Thyroid gland (tissue), 4 donors: Measurements from ENCODE around the gene JAKMIP3. TPM values are rescaled to one million over a fixed set of nuclear protein-coding genes. Genes with fewer than 3 reads are reported as not detected.
"Not testable (repeated sequence)": the region's sequence is repeated elsewhere in the genome, so short reads cannot be mapped to it uniquely, and the experiment has no call there.

Source experiments
- DNase-seq, 2 donors: peaks; one replicate each; pipeline ENCODE4 v3.0.0-alpha.2; 2019
- H3K27ac ChIP-seq, 3 donors: fragments of 200-600 bp; sonication (generic); 1 replicate in 2 of 3; 2 replicates in 1 of 3; pipeline ENCODE4 v1.5.1; 2016 to 2019; ENCODE audit warnings: mild to moderate bottlenecking in 1 of 3, moderate library complexity in 1 of 3
- H3K27me3 ChIP-seq: fragments of 200-600 bp; sonication (generic); one replicate; pipeline ENCODE4 v1.5.1; 2019
- H3K36me3 ChIP-seq, 2 donors: fragments of 200-600 bp; sonication (generic); one replicate each; pipeline ENCODE4 v1.5.1; 2016 to 2019
- H3K4me1 ChIP-seq, 2 donors: fragments of 200-600 bp; sonication (generic); one replicate each; pipeline ENCODE4 v1.5.1; 2017 to 2019
- H3K4me3 ChIP-seq, 3 donors: fragments of 200-600 bp; sonication (generic); replicated peaks in 1 of 3; 1 replicate in 2 of 3; 2 replicates in 1 of 3; pipeline ENCODE4 v1.5.1; 2016; ENCODE audit warnings: mild to moderate bottlenecking in 1 of 3
- H3K9me3 ChIP-seq: fragments of 200-600 bp; sonication (generic); one replicate; pipeline ENCODE4 v1.5.1; 2017
- POLR2A ChIP-seq, 2 donors: fragments of 450-650 bp; IDR thresholded peaks; one replicate each; pipeline ENCODE4 v1.6.1; 2017; ENCODE audit warnings: antibody characterized with exemption in 2 of 2, mild to moderate bottlenecking in 2 of 2, moderate library complexity in 1 of 2
- WGBS, 2 donors: methylation state at CpG; one replicate each; pipeline ENCODE4 v1.1.5; 2017; 5-methylcytosine and 5-hydroxymethylcytosine counted together
- intact Hi-C: fragments of 100-400 bp; cut with DNase I; formaldehyde crosslinking; loops from one replicate; pipeline ENCODE4 v1.15.1; 2023
- total RNA-seq, 4 donors: library from RNA; depleted of rRNA; stranded (reverse); fragments of >200 nt; gene quantifications; one replicate each; pipeline ENCODE4 v1.2.3, GENCODE V29; 2016
- TF ChIP-seq, protein P1 (sequence below), 6 experiments: fragments of 200-600 bp in 3 of 6; fragments of 450-650 bp in 3 of 6; sonication (generic) in 3 of 6; IDR thresholded peaks; one replicate each; pipeline ENCODE4 v1.5.1; 2016 to 2019; ENCODE audit warnings: antibody characterized with exemption in 6 of 6, mild to moderate bottlenecking in 2 of 6, inconsistent platforms in 1 of 6, moderate library complexity in 1 of 6

Gene JAKMIP3
- total RNA-seq, 4 donors from 2014 or later = 1.1 to 3.0 (median 1.6) TPM

DNA sequence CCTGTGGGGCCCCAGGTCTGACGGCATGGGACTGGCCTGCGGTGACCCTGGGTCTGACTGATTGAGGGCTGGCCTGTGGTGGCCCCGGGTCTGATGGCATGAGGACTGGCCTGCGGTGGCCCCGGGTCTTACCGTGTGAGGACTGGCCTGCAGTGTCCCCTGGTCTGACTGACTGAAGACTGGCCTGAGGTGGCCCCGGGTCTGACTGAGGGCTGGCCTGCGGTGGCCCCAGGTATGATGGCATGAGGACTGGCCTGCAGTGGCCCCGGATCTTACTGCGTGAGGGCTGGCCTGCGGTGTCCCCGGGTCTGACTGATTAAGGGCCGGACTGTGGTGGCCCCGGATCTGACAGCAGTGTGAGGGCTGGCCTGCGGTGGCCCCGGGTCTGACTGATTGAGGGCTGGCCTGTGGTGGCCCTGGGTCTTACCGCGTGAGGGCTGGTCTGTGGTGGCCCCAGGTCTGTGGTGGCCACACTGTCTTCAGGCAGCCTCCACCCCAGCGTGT lies 10.9 kb downstream of the JAKMIP3 start:
- intact Hi-C loops = no loop called here
- Histone ChIP-seq H3K27me3 (no peaks in the 10 kb centered on the region), H3K36me3 (no peaks in the 10 kb centered on the region), H3K9me3 (no peaks in the 10 kb centered on the region), H3K27ac (no peak overlapping the region), H3K4me3 (no peak overlapping the region), H3K4me1 (no peaks in the 10 kb centered on the region)
- 83 to 93% methylated on average over 6 to 15 of the region's 19 CpGs for WGBS, 2 donors
- TF ChIP-seq, protein P1, sequence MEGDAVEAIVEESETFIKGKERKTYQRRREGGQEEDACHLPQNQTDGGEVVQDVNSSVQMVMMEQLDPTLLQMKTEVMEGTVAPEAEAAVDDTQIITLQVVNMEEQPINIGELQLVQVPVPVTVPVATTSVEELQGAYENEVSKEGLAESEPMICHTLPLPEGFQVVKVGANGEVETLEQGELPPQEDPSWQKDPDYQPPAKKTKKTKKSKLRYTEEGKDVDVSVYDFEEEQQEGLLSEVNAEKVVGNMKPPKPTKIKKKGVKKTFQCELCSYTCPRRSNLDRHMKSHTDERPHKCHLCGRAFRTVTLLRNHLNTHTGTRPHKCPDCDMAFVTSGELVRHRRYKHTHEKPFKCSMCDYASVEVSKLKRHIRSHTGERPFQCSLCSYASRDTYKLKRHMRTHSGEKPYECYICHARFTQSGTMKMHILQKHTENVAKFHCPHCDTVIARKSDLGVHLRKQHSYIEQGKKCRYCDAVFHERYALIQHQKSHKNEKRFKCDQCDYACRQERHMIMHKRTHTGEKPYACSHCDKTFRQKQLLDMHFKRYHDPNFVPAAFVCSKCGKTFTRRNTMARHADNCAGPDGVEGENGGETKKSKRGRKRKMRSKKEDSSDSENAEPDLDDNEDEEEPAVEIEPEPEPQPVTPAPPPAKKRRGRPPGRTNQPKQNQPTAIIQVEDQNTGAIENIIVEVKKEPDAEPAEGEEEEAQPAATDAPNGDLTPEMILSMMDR (IDR thresholded peaks at IDR 0.05) = no peak
- no peak for TF ChIP-seq POLR2A (IDR thresholded peaks at IDR 0.05)
- no peak for DNase-seq

DNA sequence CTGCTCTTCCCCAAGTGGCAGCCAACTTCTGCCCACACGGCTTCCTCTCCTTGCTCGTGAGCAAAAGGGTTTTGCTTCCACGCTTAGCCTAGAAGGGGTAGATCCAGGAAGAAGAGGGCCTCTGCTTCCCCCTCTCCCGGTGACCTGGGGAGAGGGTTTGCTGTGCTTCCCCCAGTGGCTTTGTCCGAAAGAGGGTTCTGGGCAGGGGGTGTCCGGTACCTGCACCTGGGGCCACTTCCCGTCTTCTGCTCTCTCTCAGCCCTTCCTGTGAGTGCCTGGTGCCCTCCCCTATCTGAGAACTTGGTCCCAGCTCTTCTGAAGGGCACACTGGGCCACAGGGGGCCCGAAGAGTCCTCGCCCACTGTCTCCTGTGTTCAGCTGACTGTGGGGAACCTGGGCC lies 11.3 kb downstream of the JAKMIP3 start:
- DNase-seq = no peak
- H3K9me3 ChIP-seq = no peaks in the 10 kb centered on the region
- TF ChIP-seq, protein P1 (IDR thresholded peaks at IDR 0.05) = no peak
- no peak for TF ChIP-seq POLR2A (IDR thresholded peaks at IDR 0.05)
- no peaks in the 10 kb centered on the region for H3K36me3 ChIP-seq
- no peak overlapping the region for H3K27ac ChIP-seq
- H3K4me1 ChIP-seq = no peaks in the 10 kb centered on the region
- no peak overlapping the region for H3K4me3 ChIP-seq
- no peaks in the 10 kb centered on the region for H3K27me3 ChIP-seq
- intact Hi-C loops = no loop called here
- WGBS, 2 donors = 75 to 89% methylated on average over 8 to 9 of the region's 9 CpGs

DNA sequence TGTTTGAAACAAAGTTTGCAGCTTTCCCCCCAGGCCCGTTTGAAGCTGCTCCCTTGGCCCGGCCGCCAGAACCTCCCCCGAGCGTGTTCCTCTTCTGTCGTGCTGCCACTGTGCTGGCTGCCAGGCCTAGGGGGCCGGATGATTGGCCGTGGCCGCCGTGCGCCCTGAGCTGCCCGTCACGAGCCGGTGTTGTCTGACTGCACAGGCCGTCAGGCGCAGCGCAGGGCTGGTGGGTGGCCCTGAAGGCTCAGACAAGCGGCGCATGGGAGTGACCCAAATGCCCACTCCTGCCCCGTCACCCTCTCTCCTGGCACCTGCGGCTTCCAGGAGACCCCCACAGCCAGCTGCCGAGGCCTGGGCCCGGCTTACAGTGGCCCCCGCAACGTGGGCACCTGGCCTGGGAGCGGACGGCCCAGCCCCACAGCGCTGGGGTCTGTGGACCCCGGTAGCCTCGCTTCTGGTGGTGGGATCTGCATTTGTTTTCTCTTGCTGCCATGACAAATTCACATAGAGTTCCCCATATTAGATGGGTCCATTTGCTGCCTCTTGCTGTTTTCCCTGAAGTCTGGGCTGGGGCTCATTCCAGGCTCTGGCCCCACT lies 13.1 kb downstream of the JAKMIP3 start:
- Histone ChIP-seq H3K9me3 (no peaks in the 10 kb centered on the region), H3K36me3 (no peaks in the 10 kb centered on the region), H3K27me3 (no peaks in the 10 kb centered on the region), H3K27ac (no peak overlapping the region), H3K4me1 (no peaks in the 10 kb centered on the region), H3K4me3 (no peak overlapping the region)
- TF ChIP-seq, protein P1 (IDR thresholded peaks at IDR 0.05) = no peak
- TF ChIP-seq POLR2A (IDR thresholded peaks at IDR 0.05) = no peak
- DNase-seq = no peak
- intact Hi-C loops = no loop called here
- 66 to 76% methylated on average over 11 to 25 of the region's 30 CpGs for WGBS, 2 donors

DNA sequence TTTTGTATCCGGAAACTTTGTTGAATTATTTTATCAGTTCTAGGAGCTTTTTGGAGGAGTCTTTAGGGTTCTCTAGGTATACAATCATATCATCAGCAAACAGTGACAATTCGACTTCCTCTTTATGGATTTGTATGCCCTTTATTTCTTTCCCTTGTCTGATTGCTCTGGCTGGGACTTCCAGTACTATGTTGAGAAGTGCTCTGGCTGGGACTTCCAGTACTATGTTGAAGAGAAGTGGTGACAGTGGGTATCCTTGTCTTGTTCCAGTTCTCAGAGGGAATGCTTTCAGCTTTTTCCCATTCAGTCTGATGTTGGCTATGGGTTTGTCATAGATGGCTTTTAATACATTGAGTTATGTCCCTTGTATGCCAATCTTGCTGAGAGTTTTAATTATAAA lies 18.6 kb downstream of the JAKMIP3 start:
- intact Hi-C loops, DNase-seq, H3K27me3 ChIP-seq, H3K9me3 ChIP-seq, H3K27ac ChIP-seq, H3K4me3 ChIP-seq, H3K4me1 ChIP-seq, H3K36me3 ChIP-seq: not testable (repeated sequence)
- WGBS, 2 donors = 84 to 88% methylated on average over 2 of the region's 2 CpGs

DNA sequence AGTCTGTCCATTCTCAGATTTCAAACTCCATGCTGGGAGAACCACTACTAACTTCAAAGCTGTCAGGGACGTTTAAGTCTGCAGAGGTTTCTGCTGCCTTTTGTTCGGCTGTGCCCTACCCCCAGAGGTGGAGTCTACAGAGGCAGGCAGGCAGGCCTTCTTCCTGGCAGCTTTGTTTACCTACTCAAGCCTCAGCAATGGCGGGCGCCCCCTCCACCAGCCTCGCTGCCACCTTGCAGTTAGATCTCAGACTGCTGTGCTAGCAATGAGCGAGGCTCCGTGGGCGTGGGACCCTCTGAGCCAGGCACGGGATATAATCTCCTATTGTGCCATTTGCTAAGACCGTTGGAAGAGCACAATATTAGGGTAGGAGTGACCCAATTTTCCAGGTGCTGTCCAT lies 27.5 kb downstream of the JAKMIP3 start:
- H3K36me3 ChIP-seq, intact Hi-C loops, H3K9me3 ChIP-seq, H3K4me3 ChIP-seq, H3K27ac ChIP-seq, DNase-seq, H3K4me1 ChIP-seq, H3K27me3 ChIP-seq: not testable (repeated sequence)
- WGBS, 2 donors = 88 to 92% methylated on average over 9 to 10 of the region's 10 CpGs

DNA sequence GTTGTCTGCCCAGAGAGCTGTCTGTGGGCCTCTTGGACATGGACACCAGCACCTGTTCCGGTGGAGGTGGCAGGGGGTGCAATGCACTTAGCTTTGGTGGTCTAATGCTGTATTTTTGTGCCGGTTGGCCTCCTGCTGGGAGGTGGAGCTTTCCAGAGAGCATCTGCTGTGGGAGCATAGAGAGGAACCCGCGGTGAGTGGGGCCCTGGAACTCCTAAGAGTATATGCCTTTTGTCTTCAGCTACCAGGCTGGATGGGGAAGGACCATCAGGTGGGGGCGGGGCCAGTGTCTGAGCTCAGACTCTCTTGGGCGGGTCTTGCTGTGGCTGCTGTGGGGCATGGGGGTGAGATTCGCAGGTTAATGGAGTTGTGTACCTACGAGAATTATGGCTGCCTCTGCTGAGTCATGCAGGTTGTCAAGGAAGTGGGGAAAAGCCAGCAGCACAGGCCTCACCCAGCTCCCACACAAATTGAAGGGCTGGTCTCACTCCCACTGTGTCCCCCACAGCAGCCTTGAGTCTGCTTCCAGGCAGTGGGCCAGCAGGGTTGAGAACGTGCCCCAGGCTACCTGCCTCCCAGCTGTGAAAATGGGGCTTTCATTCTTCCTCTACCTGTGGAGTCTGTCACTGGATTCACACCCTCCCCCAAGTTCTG lies 29.0 kb downstream of the JAKMIP3 start:
- 75 to 90% methylated on average over 6 to 7 of the region's 9 CpGs for WGBS, 2 donors
- no peaks in the 10 kb centered on the region for H3K27me3 ChIP-seq
- no peaks in the 10 kb centered on the region for H3K9me3 ChIP-seq
- TF ChIP-seq, protein P1 (IDR thresholded peaks at IDR 0.05) = no peak
- no peak for TF ChIP-seq POLR2A (IDR thresholded peaks at IDR 0.05)
- intact Hi-C loops = no loop called here
- no peak overlapping the region for H3K27ac ChIP-seq
- no peak overlapping the region for H3K4me3 ChIP-seq
- DNase-seq = no peak
- H3K4me1 ChIP-seq = no peaks in the 10 kb centered on the region
- no peaks in the 10 kb centered on the region for H3K36me3 ChIP-seq
